GM23248 (cell line): ENCODE data around the gene SERF1B. TPM values are rescaled to one million over a fixed set of nuclear protein-coding genes. Genes with fewer than 3 reads are reported as not detected.
"Not testable (repeated sequence)": the region's sequence is repeated elsewhere in the genome, so short reads cannot be mapped to it uniquely, and the experiment has no call there.

Experiments used
- DNase-seq: peaks from one replicate; pipeline ENCODE4 v3.0.0-alpha.2; 2015
- H2AFZ ChIP-seq: fragments of 200-600 bp; sonication (generic); 2 replicates; pipeline ENCODE4 v1.6.1; 2016; ENCODE audit warnings: antibody characterized with exemption
- H3F3A ChIP-seq: fragments of 200-600 bp; sonication (generic); 2 replicates; pipeline ENCODE4 v1.6.1; 2016; ENCODE audit warnings: mild to moderate bottlenecking, antibody characterized with exemption, mixed run types; ENCODE audit not compliant: insufficient read depth
- H3K27ac ChIP-seq: fragments of 200-600 bp; sonication (generic); 2 replicates; pipeline ENCODE4 v1.5.1; 2016; ENCODE audit warnings: mild to moderate bottlenecking
- H3K27me3 ChIP-seq: fragments of 200-600 bp; sonication (generic); replicated peaks from 2 replicates; pipeline ENCODE4 v1.6.1; 2016; ENCODE audit warnings: mild to moderate bottlenecking; ENCODE audit not compliant: insufficient read depth
- H3K36me3 ChIP-seq: fragments of 200-600 bp; sonication (generic); 2 replicates; pipeline ENCODE4 v1.6.1; 2016; ENCODE audit warnings: low read depth, mild to moderate bottlenecking
- H3K4me1 ChIP-seq: fragments of 200-600 bp; sonication (generic); 2 replicates; pipeline ENCODE4 v1.6.1; 2016; ENCODE audit warnings: mild to moderate bottlenecking; ENCODE audit not compliant: insufficient read depth
- H3K4me2 ChIP-seq: fragments of 200-600 bp; sonication (generic); one replicate; pipeline ENCODE4 v1.6.1; 2016; ENCODE audit warnings: mild to moderate bottlenecking; ENCODE audit not compliant: unreplicated experiment
- H3K4me3 ChIP-seq: fragments of 200-600 bp; sonication (generic); 2 replicates; pipeline ENCODE4 v1.5.1; 2016; ENCODE audit warnings: mild to moderate bottlenecking
- H3K79me2 ChIP-seq: fragments of 200-600 bp; sonication (generic); 2 replicates; pipeline ENCODE4 v1.6.1; 2016; ENCODE audit warnings: mild to moderate bottlenecking; ENCODE audit not compliant: insufficient read depth
- H3K9ac ChIP-seq: fragments of 200-600 bp; sonication (generic); 2 replicates; pipeline ENCODE4 v1.6.1; 2016; ENCODE audit warnings: mild to moderate bottlenecking
- H3K9me2 ChIP-seq: fragments of 200-600 bp; sonication (generic); 2 replicates; pipeline ENCODE4 v1.6.1; 2016; ENCODE audit warnings: mixed run types, mild to moderate bottlenecking, moderate library complexity; ENCODE audit not compliant: insufficient read depth
- H3K9me3 ChIP-seq: fragments of 200-600 bp; sonication (generic); one replicate; pipeline ENCODE4 v1.6.1; 2017; ENCODE audit warnings: low read depth
- H4K20me1 ChIP-seq: fragments of 200-600 bp; sonication (generic); 2 replicates; pipeline ENCODE4 v1.6.0; 2016; ENCODE audit not compliant: insufficient read depth
- WGBS, 2 experiments: methylation state at CpG; one replicate each; pipeline ENCODE4 v1.1.6; 2015 to 2017; ENCODE audit warnings: low lambda C conversion rate in 2 of 2, low coverage in 1 of 2; ENCODE audit errors: missing lambda C conversion rate in 2 of 2; 5-methylcytosine and 5-hydroxymethylcytosine counted together
- in situ Hi-C: fragments of 300-500 bp; cut with MboI; formaldehyde crosslinking; loops from 2 replicates; pipeline ENCODE4 v1.15.0; 2020
- polyA plus RNA-seq: library from polyadenylated mRNA; unstranded; fragments of >200 nt; fragmentation: Nextera tagmentation; extraction: Ambion mirVana; gene quantifications from 2 replicates; pipeline ENCODE4 v1.2.1, GENCODE V29; 2016
- small RNA-seq: library from RNA; depleted of rRNA; stranded (forward); fragments of <200 nt; gene quantifications from one replicate; pipeline ENCODE3, GENCODE V24; 2014; ENCODE audit warnings: low read depth, low replicate concordance
- total RNA-seq: library from RNA; depleted of rRNA; stranded (reverse); fragments of >200 nt; shearing (Covaris generic); gene quantifications from 2 replicates; pipeline ENCODE4 v1.2.3, GENCODE V29; 2014; rRNA removed

Gene SERF1B
- total and polyA plus RNA-seq, 2 experiments from 2014 or later = 15.7 to 75.6 TPM

DNA sequence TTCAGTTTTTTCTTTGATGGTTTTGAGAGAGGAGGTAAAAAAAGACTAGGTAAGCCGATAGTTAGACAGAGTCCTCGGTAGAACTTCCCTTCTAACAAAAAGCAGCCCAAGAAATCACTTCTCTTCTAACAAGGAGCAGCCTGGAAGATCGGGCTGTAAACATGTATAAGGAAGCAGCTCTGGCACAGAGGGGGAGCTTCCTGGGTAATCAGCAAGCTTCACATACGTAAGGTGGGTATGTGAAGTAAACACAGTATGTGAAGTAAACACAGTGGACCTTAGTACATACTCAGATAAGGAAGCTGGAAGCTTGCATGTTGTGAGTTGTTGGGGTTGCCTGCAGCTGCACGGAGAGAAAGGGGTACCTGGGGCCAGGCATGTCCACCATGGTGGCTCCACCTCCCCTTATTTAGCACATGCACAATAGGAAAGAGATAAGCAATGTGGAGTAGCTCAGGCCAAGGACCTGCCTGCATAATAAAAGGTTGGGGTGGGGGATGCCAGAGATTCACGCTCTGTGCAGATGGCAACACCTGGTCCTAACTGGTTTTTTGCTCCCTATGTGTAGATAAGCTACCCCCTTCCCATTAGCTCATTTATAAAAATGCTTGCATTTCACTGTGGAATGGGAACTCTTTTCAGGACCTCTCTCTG, 31.4 kb downstream of the SERF1B start:
- in situ Hi-C loops, H3K4me1 ChIP-seq: not testable (repeated sequence)
- no CpG with 5 or more reads among the region's 6 CpGs for WGBS, 2 experiments

DNA sequence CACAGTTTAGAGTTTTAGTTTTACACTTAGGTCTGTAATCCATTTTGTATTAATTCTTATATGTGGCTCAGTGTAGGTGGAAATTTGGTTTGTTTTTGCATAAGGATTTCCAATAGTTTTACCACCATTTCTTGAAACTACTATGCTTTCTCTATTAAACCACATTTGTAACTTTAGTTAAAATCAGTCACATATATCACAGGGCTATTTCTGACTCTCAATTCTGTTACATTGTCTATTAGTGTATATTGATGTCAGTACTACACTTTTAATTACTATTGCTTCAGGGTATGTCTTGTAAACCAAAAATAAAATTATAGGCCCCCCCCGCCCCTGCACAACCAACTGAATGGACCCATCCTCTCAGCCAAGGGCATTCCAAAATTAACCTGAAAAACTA, 32.1 kb downstream of the SERF1B start:
- H3K27me3 ChIP-seq, DNase-seq, H3K79me2 ChIP-seq, H3F3A ChIP-seq, H3K4me2 ChIP-seq, H3K9me2 ChIP-seq, H3K9ac ChIP-seq, H4K20me1 ChIP-seq, H3K4me3 ChIP-seq, in situ Hi-C loops, H3K36me3 ChIP-seq, H3K27ac ChIP-seq, H3K4me1 ChIP-seq, H2AFZ ChIP-seq, H3K9me3 ChIP-seq: not testable (repeated sequence)
- no CpG with 5 or more reads among the region's 1 CpG for WGBS, 2 experiments

More for the DNA sequence above, 31.4 kb downstream of the SERF1B start:
- not testable (repeated sequence) for H3K9me3 ChIP-seq, H2AFZ ChIP-seq, H3K79me2 ChIP-seq, H3F3A ChIP-seq, H3K27ac ChIP-seq, H4K20me1 ChIP-seq, H3K27me3 ChIP-seq, H3K9me2 ChIP-seq, H3K4me3 ChIP-seq, DNase-seq, H3K36me3 ChIP-seq, H3K4me2 ChIP-seq, H3K9ac ChIP-seq

DNA sequence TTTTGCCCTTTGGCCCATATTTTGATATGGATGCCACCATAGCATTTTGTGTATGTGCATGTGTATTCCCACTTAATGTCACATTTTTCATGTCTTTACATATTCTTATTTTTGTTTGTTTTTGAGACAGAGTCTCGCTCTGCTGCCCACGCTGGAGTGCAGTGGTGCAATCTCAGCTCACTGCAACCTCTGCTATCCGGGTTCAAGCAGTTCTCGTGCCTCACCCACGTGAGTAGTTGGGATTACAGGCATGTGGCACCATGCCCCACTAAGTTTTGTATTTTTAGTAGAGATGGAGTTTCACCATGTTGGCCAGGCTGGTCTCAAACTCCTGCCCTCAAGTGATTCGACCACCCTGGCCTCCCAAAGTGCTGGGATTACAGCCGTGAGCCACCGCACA, 52.6 kb downstream of the SERF1B start:
- 97 to 99% methylated on average over 5 to 6 of the region's 8 CpGs for WGBS, 2 experiments
- H3K79me2 ChIP-seq, in situ Hi-C loops: not testable (repeated sequence)

DNA sequence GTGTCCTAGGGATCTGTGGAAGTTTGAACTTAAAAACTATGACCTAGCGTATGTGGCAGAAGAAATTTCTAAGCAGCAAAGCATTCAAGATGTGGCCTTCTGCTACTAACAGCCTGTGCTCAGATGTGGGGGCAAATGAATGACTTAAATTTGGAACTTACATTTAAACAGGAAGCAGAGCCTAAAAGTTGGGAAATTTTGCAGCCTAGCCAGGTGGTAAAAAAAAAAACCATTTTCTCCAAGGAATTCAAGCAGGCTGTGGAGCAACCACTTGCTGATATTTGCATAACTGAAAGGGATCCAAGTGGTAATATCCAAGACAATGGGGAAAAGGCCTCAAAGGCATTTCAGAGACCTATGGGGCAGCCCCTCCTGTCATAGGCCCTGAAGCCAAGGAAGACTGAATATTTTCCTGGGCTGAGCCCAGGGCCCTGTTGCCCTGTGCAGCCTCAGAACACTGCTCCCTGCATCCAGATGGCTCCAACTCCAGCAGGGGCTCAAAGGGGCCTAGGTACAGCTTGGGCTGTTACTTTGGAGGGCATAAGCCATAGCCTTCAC, 63.9 kb downstream of the SERF1B start:
- H3K27ac ChIP-seq, H3F3A ChIP-seq, in situ Hi-C loops, H3K36me3 ChIP-seq, DNase-seq, H3K9me2 ChIP-seq, H3K27me3 ChIP-seq, H3K9ac ChIP-seq, H4K20me1 ChIP-seq, H2AFZ ChIP-seq, H3K4me2 ChIP-seq, H3K9me3 ChIP-seq, H3K79me2 ChIP-seq, H3K4me1 ChIP-seq, H3K4me3 ChIP-seq: not testable (repeated sequence)
- no CpG with 5 or more reads among the region's 1 CpG for WGBS, 2 experiments

More for the DNA sequence above, 52.6 kb downstream of the SERF1B start:
- not testable (repeated sequence) for H2AFZ ChIP-seq, DNase-seq, H3K27ac ChIP-seq, H4K20me1 ChIP-seq, H3K4me1 ChIP-seq, H3K4me2 ChIP-seq, H3F3A ChIP-seq, H3K27me3 ChIP-seq, H3K9me3 ChIP-seq, H3K9me2 ChIP-seq, H3K9ac ChIP-seq, H3K4me3 ChIP-seq, H3K36me3 ChIP-seq

DNA sequence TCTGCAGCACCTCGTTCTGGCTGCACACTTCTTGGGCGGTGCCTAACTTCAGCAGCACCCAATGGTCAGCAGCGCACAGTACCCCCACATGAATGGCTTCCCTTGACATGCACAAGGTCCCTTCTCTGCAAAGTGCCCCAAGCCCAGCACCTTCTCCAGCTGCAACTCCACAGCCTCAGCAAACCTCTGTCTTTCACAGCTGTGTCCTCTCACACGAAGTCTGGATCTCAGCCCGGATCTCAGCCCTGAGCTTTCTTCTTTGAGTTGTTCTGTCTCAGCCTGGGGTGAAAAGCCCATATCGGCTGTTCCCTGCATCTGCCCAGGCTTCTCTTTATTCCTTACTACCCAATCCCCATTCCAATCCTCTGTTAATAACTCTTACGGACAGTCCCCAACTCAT, 66.7 kb downstream of the SERF1B start:
- H3K36me3 ChIP-seq, H3K79me2 ChIP-seq, H3K27me3 ChIP-seq, H3K27ac ChIP-seq, H3F3A ChIP-seq, H3K9me2 ChIP-seq, H3K4me1 ChIP-seq, H3K9me3 ChIP-seq, DNase-seq, H3K4me2 ChIP-seq, H4K20me1 ChIP-seq, H2AFZ ChIP-seq, H3K4me3 ChIP-seq, in situ Hi-C loops, H3K9ac ChIP-seq: not testable (repeated sequence)
- no CpG with 5 or more reads among the region's 7 CpGs for WGBS, 2 experiments

Small RNA genes within 50 kb of the gene (small RNA-seq; reads per million reads assigned to genes)
- not detected for gene CDH12P2

Other genes starting within 250 kb of the SERF1B start
- gene SMN2, start 24.4 kb downstream of the SERF1B start, total RNA-seq = 5.6 and 17.3 TPM in 2 replicates
- 38.7 and 43.9 TPM in 2 replicates for gene SMN2, start 24.4 kb downstream of the SERF1B start, polyA plus RNA-seq